HK-2 (cell line): Measurements from ENCODE around the gene C21orf91.

ENCODE experiments used
- DNase-seq: peaks from one replicate; pipeline ENCODE4 v3.0.0-alpha.2; 2018; ENCODE audit not compliant: unreplicated experiment

The C21orf91 gene

DNA sequence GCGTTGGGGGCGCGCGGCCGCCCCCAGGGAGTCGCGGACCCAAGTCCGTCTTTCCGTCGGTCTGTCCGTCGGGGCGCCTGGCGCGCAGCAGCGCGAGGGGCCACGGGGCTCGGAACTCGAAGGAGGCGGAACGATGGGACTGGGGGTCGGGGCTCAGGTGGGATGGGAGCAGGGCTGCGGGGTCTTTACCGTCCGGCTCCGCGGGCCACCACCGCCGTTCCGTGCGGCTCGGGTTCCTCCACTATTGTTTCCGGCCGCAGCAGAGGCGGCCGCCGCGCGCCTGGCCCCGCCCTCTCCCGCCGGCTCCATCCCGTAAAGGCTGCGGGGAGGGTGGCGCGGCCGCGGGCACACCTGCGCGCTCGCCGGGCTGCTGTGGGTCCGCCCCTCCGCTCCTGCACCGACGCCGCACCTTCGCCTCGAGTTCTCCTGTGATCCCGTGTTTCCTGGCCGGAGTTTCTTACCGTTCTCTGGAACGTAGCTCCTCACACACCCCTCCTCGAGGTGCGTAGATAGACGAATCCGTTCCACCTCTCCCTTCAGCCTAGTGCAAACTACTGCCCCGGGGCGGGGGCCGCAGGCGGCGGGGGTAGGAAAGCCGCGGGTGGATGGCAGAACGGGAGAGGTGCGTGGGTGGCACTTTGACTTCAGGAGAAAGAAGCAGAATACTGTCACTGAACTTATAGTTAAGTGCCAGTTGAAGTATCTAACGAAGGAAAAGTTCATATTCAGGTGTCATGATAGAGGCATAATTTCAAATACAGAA, at the start of gene C21orf91:
Gene C21orf91 (minus strand): TSS at position 243 of the 763 bp plus-strand sequence. CDS start 1,038 bp downstream, outside the sequence.
- peak; percentile 76 for DNase-seq

DNA sequence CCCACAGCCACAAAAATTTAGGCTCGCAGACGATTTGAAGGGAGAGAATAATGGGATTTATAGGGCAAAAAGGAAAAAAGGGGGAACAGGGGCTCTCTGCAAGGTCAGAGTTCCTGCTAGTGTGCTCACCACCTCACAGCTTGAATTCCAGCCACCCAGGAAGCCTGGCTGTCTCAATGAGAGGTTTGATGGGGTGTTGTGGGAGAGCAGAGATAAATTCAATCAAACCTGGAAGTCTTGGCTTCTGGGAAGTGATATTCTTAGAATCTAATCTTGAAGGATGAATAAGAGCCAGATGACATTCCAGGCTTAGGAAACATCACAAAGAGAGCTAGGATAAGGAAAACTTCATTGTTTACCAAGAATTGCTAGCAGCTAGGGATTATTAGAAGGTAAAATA, 47.4 kb upstream of the C21orf91 start:
- no peak for DNase-seq

DNA sequence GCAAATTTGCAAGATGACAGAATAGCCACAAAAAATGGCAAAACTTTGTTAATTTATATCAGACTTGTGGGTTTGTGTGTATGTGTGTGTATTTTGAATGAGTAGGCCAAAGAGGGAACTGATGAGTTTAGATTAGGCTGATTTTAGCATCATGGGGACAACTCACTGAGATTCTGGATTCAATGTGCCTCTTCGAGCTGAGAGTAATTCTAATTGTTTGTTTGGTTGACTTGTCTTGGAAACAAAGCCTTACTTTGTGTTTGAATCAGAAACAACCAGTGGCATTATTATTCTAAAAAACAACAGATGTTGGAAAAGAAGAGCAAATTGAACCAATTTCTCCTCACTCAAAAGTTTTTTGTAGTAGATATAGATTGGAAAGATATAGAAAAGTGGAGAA, 40.5 kb upstream of the C21orf91 start:
- DNase-seq: no peak

DNA sequence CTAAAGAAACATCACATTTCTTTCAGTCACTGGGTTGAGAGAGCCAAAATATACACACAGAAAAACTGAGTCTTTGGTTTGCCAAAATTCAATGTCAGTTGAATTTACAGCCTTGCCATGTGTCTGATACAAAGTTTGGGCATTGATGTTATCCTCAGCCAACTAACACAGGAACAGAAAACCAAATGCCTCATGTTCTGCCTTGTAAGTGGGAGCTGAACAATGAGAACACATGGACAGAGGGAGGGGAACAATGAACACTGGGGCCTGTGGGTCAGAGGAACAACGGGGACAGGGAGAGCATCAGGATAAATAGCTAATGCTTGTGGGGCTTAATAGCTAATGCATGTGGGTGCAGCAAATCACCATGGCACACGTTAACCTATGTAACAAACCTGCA, 39.6 kb upstream of the C21orf91 start:
- DNase-seq: no peak

DNA sequence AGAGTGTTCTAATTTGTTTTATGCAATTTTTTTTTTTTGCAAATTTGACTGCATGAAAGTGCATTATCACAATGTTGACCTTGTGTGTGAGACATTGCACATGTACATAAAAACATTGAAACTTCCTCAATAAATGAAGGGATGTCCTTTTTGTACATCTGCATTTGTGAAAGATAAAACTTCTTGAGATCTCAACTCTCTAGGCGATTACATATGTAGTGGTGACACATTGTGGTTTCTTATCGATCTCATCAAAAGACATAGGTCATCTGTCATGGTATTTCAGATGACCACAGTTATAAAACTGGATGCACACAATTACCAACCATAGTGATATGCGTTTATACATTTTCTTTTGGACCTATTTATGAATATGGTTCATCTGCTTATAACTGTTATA, 35.6 kb upstream of the C21orf91 start:
- no peak for DNase-seq

DNA sequence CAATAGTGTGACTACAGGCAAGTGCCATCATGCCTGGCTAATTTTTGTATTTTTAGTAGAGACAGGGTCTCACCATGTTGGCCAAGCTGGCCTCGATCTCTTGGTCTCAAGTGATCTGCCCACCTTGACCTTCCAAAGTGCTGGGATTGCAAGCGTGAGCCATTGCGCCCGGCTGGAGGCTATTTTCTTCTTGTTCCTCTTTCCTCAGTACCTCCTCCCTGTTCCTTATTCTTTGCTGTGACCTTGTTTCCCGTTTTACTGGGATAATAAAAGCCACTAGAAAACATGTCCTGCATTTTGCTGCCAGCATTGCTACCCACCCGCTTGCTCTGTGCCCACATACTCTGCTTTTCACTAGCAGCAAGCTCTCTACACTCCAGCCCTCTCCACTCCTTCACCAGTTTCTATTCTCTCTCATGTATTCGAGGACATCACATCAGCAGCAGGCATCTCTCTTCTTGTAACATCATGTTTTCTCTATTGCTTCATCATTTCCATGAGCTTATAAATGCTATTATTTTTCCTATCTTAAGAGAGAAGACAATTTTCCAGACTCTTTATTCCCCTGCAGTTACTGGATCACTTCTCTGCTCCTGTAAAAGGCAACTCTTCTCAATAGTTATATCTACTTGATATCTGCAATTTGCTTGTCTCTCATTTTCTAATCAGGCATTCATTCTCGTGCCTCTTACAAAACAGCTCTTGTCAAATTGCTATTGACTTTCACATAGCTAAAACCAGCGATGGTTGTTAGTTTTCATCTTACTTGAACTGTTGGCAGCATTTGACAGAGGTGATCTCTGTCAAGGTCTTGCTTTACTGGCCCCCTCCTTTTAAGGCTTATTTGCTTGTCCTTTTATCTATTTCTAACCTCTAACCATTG, 34.5 kb upstream of the C21orf91 start:
- no peak for DNase-seq

DNA sequence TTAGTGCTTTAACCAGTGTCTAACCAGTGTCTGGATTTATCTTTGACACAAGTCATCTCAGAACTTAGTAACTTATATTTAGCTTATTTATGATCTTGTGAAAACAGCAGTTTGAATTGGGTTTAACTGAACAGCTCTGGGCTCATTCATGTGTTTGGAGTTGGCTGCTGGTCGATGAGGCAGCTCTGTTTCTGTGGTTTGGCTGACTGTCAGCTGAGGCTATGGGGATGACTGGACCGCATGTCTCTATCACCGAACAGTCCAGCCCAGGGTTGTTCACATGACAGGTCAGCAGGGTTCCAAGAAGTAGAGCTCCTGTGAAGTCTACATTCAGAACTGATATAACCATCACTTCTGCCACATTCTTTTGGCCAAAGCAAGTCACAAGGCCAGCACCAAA, 29.1 kb upstream of the C21orf91 start:
- DNase-seq: peak; percentile 72

DNA sequence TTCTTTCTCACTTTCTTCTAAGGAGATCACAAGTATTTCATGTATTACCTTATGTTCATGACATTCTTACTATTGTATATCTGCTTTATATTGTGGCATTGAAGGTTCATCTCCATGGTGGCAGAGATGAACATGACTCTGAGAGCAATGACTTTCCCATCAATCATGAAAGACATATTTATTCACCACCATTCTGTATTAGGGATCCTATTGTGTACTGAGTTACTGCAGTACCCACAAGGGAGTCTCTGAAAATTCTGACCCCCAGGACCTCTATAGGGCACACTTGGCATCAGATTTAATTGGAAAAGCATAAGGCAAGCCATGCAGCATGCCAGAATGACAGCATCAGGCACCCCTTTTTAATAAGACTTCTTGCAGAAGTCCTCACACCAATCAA, 21.9 kb upstream of the C21orf91 start:
- DNase-seq: no peak

DNA sequence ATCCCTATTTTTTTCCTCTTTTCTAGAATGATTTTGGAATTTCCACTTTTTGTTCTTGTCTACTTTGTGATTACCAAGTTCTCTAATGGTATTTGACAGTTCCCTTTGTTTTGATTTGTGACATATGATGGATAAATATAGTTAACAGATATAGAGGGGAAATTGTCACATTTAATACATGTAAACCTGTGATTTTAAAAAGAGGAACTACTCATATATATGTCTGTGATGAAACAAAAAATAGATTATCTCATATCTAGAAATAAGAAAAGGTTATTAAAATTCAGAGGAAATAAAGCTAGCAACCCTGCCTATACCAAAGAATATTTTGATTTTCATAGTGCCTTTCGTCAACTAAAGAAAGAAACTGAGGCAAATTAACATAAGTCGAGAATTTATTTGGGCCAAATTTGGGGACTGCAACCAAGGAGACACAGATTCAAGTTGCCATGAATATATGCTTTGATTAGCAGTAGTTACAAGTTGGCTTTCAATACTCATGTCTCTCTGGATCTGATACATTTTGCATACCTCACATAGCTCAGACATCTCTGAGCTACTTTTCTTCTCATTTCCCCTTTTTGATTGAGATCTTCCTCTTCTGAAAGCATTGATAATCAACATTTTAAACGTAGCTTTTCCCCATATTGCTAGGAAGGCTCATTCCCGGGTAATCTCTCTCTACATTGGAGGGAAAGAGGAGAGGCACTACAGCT, 15.6 kb upstream of the C21orf91 start:
- no peak for DNase-seq

DNA sequence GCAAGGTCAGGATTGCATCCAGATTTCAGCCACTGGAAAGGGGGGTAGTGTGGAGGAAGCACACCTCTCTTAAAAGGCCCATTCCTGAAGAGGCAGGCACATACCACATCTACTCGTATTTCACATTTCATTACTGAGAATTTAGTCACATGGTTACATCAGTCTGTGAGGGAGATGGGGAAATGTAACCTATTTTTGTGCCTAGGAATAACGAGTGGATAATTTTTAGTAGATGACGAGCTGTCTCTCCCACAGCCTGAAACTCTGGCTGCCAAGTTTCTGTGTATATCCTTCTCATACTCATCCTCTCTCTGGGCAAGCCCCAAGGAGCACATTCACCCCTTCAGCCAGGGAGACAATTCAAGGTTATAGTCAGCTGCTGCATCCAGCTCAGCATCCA, 10.3 kb upstream of the C21orf91 start:
- no peak for DNase-seq

DNA sequence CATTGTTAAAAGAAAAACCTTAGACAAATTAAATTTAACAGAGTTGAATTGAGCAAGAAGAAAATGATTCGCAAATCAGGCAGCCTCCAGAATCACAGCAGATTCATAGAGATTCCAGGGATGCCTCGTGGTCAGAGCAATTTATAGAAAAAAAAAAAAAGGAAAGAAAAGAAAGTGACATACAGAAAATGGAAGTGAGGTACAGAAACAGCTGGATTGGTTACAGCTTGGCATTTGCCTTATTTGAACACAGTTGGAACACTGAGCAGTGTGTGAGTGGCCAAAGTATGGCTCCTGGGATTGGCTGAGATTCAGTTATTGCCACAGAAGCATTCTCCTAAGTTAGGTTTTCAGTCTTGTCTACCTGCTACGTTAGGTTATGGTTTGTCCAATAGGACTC, 9.1 kb upstream of the C21orf91 start:
- no peak for DNase-seq

DNA sequence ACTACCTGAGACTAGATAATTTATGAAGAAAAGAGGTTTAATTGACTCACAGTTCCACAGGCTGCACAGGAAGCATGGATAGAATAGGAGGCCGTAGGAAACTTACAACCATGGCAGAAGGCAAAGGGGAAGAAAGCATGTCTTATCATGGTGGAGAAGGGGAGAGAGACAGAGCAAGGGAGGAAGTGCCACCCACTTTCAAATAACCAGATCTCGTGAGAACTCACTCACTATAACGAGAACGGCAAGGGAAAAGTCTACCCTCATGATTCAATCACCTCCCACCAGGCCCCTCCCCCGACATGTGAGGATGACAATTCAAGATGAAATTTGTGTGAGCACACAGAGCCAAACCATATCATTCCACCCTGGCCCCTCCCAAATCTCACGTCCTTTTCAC, 4.7 kb upstream of the C21orf91 start:
- no peak for DNase-seq

DNA sequence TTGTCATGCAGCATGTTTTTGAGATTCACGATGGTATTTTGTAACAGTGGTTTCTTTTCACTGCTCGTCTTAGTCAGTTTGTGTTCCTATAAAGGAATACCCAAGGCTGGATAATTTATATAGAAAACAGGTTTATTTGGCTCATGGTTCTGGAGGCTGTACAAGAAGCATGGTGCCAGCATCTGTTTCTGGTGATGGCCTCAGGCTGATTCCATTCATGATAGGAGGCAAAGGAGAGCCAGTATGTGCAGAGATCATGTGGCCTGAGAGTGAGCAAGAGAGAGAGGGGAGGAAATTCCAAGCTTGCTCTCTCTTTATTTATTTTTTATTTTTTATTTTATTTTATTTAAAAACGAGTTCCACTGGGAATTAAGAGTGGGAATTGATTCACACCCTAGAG, 2.0 kb upstream of the C21orf91 start:
- DNase-seq: no peak

DNA sequence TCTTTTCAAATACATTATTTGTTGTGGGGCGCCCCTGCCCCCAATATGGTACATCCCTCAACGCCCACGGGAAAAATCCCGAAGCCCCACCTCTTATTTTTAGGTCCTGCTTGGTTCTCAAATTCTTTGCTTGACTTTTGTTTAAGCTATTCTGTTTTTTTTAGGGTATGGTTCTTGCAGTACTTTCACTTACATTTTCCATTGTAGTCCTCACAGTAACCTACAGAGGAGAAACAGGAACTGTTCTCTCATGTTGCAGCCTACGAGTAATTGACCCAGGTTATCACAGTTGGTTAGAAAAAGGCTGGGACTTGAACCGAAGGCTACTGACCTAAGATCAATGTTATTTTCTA, 697 bp upstream of the C21orf91 start:
- DNase-seq: no peak

DNA sequence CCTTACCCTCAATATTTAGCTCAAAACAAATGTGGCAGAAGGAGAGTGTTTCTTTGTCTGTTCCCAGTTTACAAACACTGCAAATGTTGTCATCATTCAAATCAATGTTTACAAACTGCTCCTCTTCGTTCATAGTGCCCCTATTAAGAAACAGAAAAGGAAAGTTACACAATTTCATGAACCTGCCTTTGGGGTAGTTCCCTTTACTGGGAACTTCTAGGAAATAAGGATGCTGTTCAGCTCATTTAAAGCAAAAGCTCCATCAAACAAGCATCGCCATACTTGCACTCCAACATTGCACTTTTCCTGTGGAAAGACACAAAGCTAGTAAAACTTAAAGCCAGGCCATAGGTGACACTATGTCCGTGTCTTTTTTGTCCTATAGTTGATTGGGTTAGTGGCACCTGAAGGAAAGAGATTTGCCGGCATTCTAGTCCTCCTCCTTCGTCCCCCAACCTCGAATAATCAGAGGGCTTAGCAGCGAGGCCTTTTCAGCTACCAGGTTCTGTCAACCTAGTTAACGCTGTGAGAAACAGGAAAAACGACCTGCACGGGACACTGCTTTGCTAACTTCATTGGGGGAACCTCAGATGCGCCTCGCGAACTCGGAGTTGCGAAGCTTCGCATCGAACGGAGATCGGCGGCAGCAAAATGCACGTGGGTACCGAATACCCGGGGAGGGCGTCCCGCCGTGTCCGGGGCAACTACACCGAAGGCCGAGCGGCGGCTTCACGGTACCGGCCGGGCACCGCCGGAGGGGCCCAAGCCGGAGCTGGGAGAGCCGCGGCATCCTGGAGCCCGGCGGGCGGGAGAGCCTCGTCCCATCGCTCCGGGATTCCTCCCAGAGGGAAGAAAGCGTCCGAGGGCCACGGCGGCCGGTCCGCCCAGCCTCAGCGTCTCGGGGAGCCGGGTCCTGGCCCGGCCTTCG, 706 bp downstream of the C21orf91 start:
- peak; percentile 4 for DNase-seq

DNA sequence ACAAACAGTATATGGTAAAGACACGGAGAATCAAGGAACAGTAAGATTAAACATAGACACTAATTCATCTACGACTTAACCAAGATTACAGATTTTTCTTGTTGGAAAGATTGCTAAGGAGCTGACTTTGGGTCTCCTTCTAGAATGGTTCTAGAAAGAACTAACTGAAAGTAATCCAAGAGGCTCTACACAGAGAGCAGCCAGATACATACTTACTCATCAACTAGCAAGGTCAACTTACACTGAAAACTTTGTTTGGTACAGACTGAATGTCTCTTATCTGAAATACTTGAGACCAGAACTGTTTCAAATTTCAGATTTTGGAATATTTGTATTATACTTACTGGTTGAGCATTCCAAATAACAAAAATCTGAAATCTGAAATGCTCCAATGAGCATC, 5.8 kb downstream of the C21orf91 start:
- no peak for DNase-seq

DNA sequence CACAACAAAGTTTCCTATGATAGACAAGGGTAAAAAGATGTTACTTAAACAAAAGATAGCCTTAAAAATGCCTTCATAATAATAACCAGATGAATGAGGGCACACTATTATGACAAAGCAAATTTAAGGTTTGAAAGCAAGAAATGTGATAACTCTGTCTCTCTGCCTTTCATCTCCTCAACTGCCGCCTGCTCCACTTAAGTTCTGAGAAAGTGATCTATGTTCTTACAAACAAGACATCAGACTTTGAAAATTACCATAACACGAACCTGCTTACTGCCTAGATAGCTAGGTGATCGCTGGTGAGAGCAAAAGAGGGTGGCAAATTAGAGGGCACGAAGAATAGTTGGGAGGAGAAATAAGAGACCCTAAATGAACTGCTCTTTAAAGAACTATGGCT, 13.2 kb downstream of the C21orf91 start:
- DNase-seq: no peak

DNA sequence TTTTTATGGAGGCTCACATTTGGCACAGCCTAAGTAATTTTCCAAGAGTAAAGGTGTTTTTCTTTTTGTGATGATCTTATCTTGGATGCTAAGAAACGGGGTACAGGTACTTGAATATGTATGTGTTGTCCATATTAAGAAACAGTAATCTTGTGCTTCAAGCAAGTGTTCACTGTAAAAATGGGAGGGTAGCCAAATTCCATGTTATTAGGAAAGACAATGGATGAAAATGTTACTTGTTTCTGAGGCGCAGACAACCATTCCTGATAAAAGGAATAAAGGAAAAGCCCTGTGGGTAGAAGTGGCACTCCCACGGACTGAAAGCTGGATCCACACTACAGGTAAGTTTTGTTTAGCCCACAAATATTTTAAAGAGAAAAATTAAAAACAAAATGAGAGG, 15.6 kb downstream of the C21orf91 start:
- no peak for DNase-seq

DNA sequence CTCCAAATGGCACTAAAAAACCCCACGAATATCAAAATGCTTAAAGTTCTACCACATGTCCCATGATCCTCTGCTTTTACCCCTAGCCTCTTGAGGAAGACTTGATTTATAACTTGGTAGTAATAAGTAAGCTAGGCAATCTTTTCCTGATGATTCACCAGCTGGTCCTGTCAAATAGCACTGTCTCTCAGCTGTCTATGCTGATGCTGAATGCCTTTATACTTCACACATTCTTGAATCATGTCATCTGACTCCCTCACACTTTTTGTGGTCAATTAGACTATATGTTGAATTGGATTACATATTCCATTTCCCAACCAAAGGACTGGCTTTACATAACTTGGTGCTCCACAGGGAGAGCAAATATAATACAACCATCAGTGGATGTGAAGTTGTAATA, 16.6 kb downstream of the C21orf91 start:
- peak; percentile 11 for DNase-seq

DNA sequence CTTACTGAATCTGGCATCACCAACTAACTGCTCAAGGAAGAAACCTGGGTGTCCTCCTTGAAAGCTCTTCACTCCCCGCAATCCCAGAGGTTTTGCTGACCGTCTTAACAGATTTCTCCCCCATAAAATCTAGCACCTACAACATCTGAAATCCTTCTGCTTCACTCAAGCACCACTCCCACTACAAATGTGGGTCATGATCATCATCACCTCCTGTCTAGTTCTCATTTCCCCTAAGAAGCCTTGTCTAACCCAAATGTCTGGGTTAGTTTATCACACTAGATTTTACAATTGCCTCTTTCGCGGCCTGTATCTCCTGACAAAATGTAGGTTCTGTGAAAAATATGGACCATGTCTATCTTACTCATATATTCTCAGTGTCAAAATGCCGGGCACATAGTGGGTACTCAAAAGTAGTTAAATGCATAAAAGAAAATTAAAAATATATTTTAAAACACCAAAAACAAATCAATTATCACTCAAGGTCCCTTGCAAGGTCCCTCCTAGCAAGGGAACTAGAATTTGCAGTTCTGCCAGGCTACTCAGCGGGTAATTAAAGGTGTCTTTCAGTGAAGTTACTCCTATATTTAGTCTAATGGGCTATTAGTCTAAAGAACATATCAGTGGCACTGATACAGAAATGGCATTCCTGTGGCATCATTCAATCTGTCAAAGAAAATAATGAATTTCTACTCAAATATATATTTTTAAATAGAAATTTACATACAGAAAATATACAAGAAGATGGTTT, 19.6 kb downstream of the C21orf91 start:
- no peak for DNase-seq

DNA sequence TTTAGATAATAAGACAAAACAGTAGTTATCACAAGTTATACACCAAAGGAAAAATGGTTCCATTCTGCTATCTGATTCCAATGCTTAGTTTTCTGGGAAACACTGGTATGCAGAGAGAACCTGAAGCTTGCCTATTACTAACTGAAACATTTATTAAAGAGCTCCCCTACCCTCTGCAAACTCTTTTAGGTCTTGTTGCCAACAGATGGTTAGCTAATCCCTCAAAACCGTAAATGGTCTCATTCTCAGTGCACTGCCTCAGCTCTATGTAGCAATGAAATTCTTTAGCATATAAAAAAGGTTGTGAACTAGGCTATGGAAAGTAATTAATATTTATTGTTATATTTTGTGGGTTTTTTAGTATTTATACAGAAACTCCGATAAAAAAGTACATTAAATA, 20.4 kb downstream of the C21orf91 start:
- DNase-seq: no peak
